MM.1S (cell line): ENCODE measurements around the gene PCGF6.
A peak's percentile ranks its signal among the peaks of the same experiment; 100 is the strongest.

Source experiments
- DNase-seq: peaks from one replicate; pipeline ENCODE4 v3.0.0-alpha.2; 2015
- H2AFZ ChIP-seq: fragments of 300-600 bp; sonication (generic); 2 replicates; pipeline ENCODE4 v1.6.0; 2016; ENCODE audit warnings: antibody characterized with exemption, low read length
- H3F3A ChIP-seq: fragments of 300-600 bp; sonication (generic); 2 replicates; pipeline ENCODE4 v1.6.1; 2016; ENCODE audit warnings: mild to moderate bottlenecking, antibody characterized with exemption, low read length, moderate library complexity, mixed read lengths; ENCODE audit not compliant: insufficient read depth
- H3K27ac ChIP-seq: fragments of 300-600 bp; sonication (generic); 2 replicates; pipeline ENCODE4 v1.5.1; 2016; ENCODE audit warnings: mild to moderate bottlenecking, low read length
- H3K27me3 ChIP-seq: fragments of 300-600 bp; sonication (generic); replicated peaks from 2 replicates; pipeline ENCODE4 v1.6.0; 2016; ENCODE audit warnings: low read length; ENCODE audit not compliant: insufficient read depth
- H3K36me3 ChIP-seq: fragments of 300-600 bp; sonication (generic); replicated peaks from 2 replicates; pipeline ENCODE4 v1.6.1; 2016; ENCODE audit warnings: mild to moderate bottlenecking, low read length, mixed read lengths; ENCODE audit not compliant: insufficient read depth
- H3K4me1 ChIP-seq: fragments of 300-600 bp; sonication (generic); 2 replicates; pipeline ENCODE4 v1.6.1; 2016; ENCODE audit warnings: low read length, mixed read lengths
- H3K4me2 ChIP-seq: fragments of 300-600 bp; sonication (generic); 2 replicates; pipeline ENCODE4 v1.6.0; 2016; ENCODE audit warnings: low read depth, low read length
- H3K4me3 ChIP-seq: fragments of 300-600 bp; sonication (generic); 2 replicates; pipeline ENCODE4 v1.5.1; 2016; ENCODE audit warnings: low read length, mixed read lengths
- H3K79me2 ChIP-seq: fragments of 300-600 bp; sonication (generic); 2 replicates; pipeline ENCODE4 v1.6.1; 2016; ENCODE audit warnings: mixed run types, low read length, mixed read lengths
- H3K9ac ChIP-seq: fragments of 300-600 bp; sonication (generic); 2 replicates; pipeline ENCODE4 v1.6.1; 2016; ENCODE audit warnings: low read length, mixed read lengths
- H3K9me2 ChIP-seq: fragments of 300-600 bp; sonication (generic); replicated peaks from 2 replicates; pipeline ENCODE4 v1.6.1; 2016; ENCODE audit warnings: mild to moderate bottlenecking, low read length, mixed read lengths; ENCODE audit not compliant: insufficient read depth
- H3K9me3 ChIP-seq: fragments of 300-600 bp; sonication (generic); replicated peaks from 2 replicates; pipeline ENCODE4 v1.6.1; 2016; ENCODE audit warnings: mild to moderate bottlenecking, low read length, mixed read lengths; ENCODE audit not compliant: insufficient read depth
- H4K20me1 ChIP-seq: fragments of 300-600 bp; sonication (generic); 2 replicates; pipeline ENCODE4 v1.6.1; 2016; ENCODE audit warnings: mild to moderate bottlenecking, low read length, moderate library complexity, mixed read lengths; ENCODE audit not compliant: insufficient read depth
- CTCF ChIP-seq: fragments of 300-600 bp; sonication (generic); IDR thresholded peaks from 2 replicates; pipeline ENCODE4 v1.5.1; 2016; ENCODE audit warnings: antibody characterized with exemption, low read length, mixed read lengths
- EZH2 ChIP-seq: fragments of 300-600 bp; sonication (generic); optimal IDR thresholded peaks from 2 replicates; pipeline ENCODE3; 2017; ENCODE audit warnings: low read depth, mild to moderate bottlenecking, antibody characterized with exemption, low read length, mixed read lengths
- EZH2phosphoT487 ChIP-seq: fragments of 300-600 bp; sonication (generic); IDR thresholded peaks from 2 replicates; pipeline ENCODE4 v1.6.1; 2018; ENCODE audit warnings: antibody characterized with exemption, low read length

Gene PCGF6

GRCh38 chr10:103327906-103328305 is 23.0 kb downstream of the PCGF6 start:
- TF ChIP-seq EZH2 (no peak), EZH2phosphoT487 (no peak), CTCF (no peak)
- Histone ChIP-seq H4K20me1 (no peaks in the 10 kb centered on the region), H3K27ac (peak overlapping the region; percentile 32; the same call in 1 of the 2 replicates), H3K4me1 (no peaks in the 10 kb centered on the region), H3K36me3 (peaks cover 2% of the 10 kb centered on the region), H3K9me2 (no peaks in the 10 kb centered on the region), H3K9ac (no peak overlapping the region), H3K27me3 (no peaks in the 10 kb centered on the region), H3F3A (no peaks in the 10 kb centered on the region), H3K79me2 (no peaks in the 10 kb centered on the region), H3K9me3 (no peaks in the 10 kb centered on the region), H3K4me2 (no peak overlapping the region), H3K4me3 (no peak overlapping the region), H2AFZ (no peak overlapping the region)
- peak; percentile 30 for DNase-seq

DNA sequence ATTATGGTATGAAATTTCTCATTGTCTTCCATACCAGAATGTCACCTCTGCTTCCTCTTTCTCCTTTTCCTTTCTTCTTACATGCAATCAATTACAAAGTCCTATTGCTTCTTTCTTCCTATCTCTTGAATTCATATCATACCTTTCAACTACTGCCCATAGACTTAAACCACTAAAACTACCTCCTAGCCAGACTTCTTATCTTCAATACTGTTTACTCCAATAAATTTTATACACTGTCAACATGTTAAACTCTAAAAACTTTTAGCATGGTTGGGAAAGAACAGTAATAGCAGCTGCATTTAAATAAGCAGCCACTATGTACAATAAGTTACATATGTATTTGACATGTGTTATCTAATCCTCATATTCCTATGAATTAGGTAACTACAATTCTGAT is 34.9 kb downstream of the PCGF6 start:
- Histone ChIP-seq H4K20me1 (no peaks in the 10 kb centered on the region), H3K9me2 (no peaks in the 10 kb centered on the region), H3K4me1 (no peaks in the 10 kb centered on the region), H3K4me3 (no peak overlapping the region), H3K4me2 (no peak overlapping the region), H2AFZ (no peak overlapping the region), H3K9ac (no peak overlapping the region), H3K27ac (no peak overlapping the region), H3K9me3 (no peaks in the 10 kb centered on the region), H3K27me3 (no peaks in the 10 kb centered on the region), H3K79me2 (no peaks in the 10 kb centered on the region; the same call in 1 of the 2 replicates), H3K36me3 (0 out of 2 replicates have a peak, but pooled peaks cover 6% of the 10 kb centered on the region), H3F3A (no peaks in the 10 kb centered on the region)
- no peak for TF ChIP-seq EZH2
- TF ChIP-seq EZH2phosphoT487, result no peak
- no peak for TF ChIP-seq CTCF
- no peak for DNase-seq

DNA sequence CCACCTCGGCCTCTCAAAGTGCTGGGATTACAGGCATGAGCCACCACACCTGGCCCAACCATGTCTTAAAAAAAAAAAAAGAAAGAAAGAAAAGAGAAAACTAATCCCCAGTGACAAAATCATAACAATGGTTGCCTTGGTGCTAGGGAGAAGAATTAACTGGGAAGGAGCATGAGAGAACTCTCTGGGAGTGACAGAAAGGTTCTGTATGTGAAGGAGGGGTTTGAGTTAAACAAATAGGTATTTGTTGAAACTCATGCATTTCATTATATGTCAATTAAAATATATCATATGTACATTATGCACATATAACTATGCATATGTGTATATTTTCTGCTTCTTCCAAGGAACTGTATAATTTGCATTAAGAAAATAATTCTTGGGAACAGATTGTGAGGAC is 40.7 kb downstream of the PCGF6 start:
- H3K27me3 ChIP-seq, result no peaks in the 10 kb centered on the region
- no peaks in the 10 kb centered on the region for H3F3A ChIP-seq
- H3K9me2 ChIP-seq, result no peaks in the 10 kb centered on the region
- DNase-seq, result no peak
- no peaks in the 10 kb centered on the region for H4K20me1 ChIP-seq
- H3K4me2 ChIP-seq, result no peak overlapping the region
- no peak overlapping the region for H2AFZ ChIP-seq
- TF ChIP-seq EZH2, result no peak
- no peak for TF ChIP-seq EZH2phosphoT487
- TF ChIP-seq CTCF, result no peak
- H3K79me2 ChIP-seq, result no peaks in the 10 kb centered on the region
- H3K9me3 ChIP-seq, result no peaks in the 10 kb centered on the region
- no peaks in the 10 kb centered on the region for H3K4me1 ChIP-seq
- H3K27ac ChIP-seq, result no peak overlapping the region
- no peak overlapping the region for H3K4me3 ChIP-seq
- no peak overlapping the region for H3K9ac ChIP-seq
- no peaks in the 10 kb centered on the region for H3K36me3 ChIP-seq
